ENCODE data around the gene MCF2L.

Gene MCF2L

GRCh38 chr13:113090415-113090770, 121.4 kb downstream of the MCF2L start:
- Histone ChIP-seq H3K4me2 (ENCODE audit: low read depth, low read length) (no peak overlapping the region), H3K9ac (ENCODE audit: low read length) (no peak overlapping the region), H2AFZ (ENCODE audit: low read length) (no peak overlapping the region), H3K9me2 (replicated peaks; ENCODE audit: insufficient read depth, low read length) (no peaks in the 10 kb centered on the region), H3F3A (ENCODE audit: insufficient read depth, low read length) (no peaks in the 10 kb centered on the region), H3K36me3 (replicated peaks; ENCODE audit: insufficient read depth, low read length) (no peaks in the 10 kb centered on the region), H3K27ac (ENCODE audit: low read length) (no peak overlapping the region), H3K27me3 (replicated peaks; ENCODE audit: insufficient read depth, low read length) (peaks cover 94% of the 10 kb centered on the region), H3K9me3 (replicated peaks; ENCODE audit: insufficient read depth, low read length) (no peaks in the 10 kb centered on the region), H3K4me3 (ENCODE audit: low read length) (no peak overlapping the region), H3K79me2 (ENCODE audit: low read length) (no peaks in the 10 kb centered on the region), H4K20me1 (ENCODE audit: insufficient read depth, low read length) (no peaks in the 10 kb centered on the region), H3K4me1 (ENCODE audit: low read length) (no peaks in the 10 kb centered on the region)
- TF ChIP-seq EZH2 (optimal IDR thresholded peaks at IDR 0.05; ENCODE audit: low read depth, low read length) (no peak), EZH2phosphoT487 (IDR thresholded peaks at IDR 0.05; ENCODE audit: low read length) (no peak), CTCF (IDR thresholded peaks at IDR 0.05; ENCODE audit: low read length) (no peak)
- no peak for DNase-seq

GRCh38 chr13:113090806-113091205, 121.8 kb downstream of the MCF2L start:
- Histone ChIP-seq H3K9me3 (replicated peaks; ENCODE audit: insufficient read depth, low read length) (no peaks in the 10 kb centered on the region), H3K4me2 (ENCODE audit: low read depth, low read length) (no peak overlapping the region), H3K9ac (ENCODE audit: low read length) (no peak overlapping the region), H3K9me2 (replicated peaks; ENCODE audit: insufficient read depth, low read length) (no peaks in the 10 kb centered on the region), H3K79me2 (ENCODE audit: low read length) (no peaks in the 10 kb centered on the region), H3F3A (ENCODE audit: insufficient read depth, low read length) (no peaks in the 10 kb centered on the region), H3K27me3 (replicated peaks; ENCODE audit: insufficient read depth, low read length) (peaks cover 97% of the 10 kb centered on the region), H3K27ac (ENCODE audit: low read length) (no peak overlapping the region), H4K20me1 (ENCODE audit: insufficient read depth, low read length) (no peaks in the 10 kb centered on the region), H2AFZ (ENCODE audit: low read length) (no peak overlapping the region), H3K4me3 (ENCODE audit: low read length) (no peak overlapping the region), H3K36me3 (replicated peaks; ENCODE audit: insufficient read depth, low read length) (no peaks in the 10 kb centered on the region), H3K4me1 (ENCODE audit: low read length) (no peaks in the 10 kb centered on the region)
- no peak for DNase-seq
- TF ChIP-seq EZH2 (optimal IDR thresholded peaks at IDR 0.05; ENCODE audit: low read depth, low read length), result no peak
- TF ChIP-seq EZH2phosphoT487 (IDR thresholded peaks at IDR 0.05; ENCODE audit: low read length), result no peak
- TF ChIP-seq CTCF (IDR thresholded peaks at IDR 0.05; ENCODE audit: low read length), result no peak

- Histone ChIP-seq H3K4me3 (ENCODE audit: low read length) (no peak overlapping the region), H3K27me3 (replicated peaks; ENCODE audit: insufficient read depth, low read length) (peaks cover 97% of the 10 kb centered on the region), H3K4me1 (ENCODE audit: low read length) (no peaks in the 10 kb centered on the region), H3K27ac (ENCODE audit: low read length) (no peak overlapping the region), H3K4me2 (ENCODE audit: low read depth, low read length) (no peak overlapping the region), H3K9me2 (replicated peaks; ENCODE audit: insufficient read depth, low read length) (no peaks in the 10 kb centered on the region), H3K36me3 (replicated peaks; ENCODE audit: insufficient read depth, low read length) (no peaks in the 10 kb centered on the region), H4K20me1 (ENCODE audit: insufficient read depth, low read length) (no peaks in the 10 kb centered on the region), H3K9ac (ENCODE audit: low read length) (no peak overlapping the region), H3F3A (ENCODE audit: insufficient read depth, low read length) (no peaks in the 10 kb centered on the region), H3K79me2 (ENCODE audit: low read length) (no peaks in the 10 kb centered on the region), H2AFZ (ENCODE audit: low read length) (no peak overlapping the region), H3K9me3 (replicated peaks; ENCODE audit: insufficient read depth, low read length) (no peaks in the 10 kb centered on the region)
- TF ChIP-seq EZH2phosphoT487 (IDR thresholded peaks at IDR 0.05; ENCODE audit: low read length) (no peak), EZH2 (optimal IDR thresholded peaks at IDR 0.05; ENCODE audit: low read depth, low read length) (no peak), CTCF (IDR thresholded peaks at IDR 0.05; ENCODE audit: low read length) (no peak)
- no peak for DNase-seq
Observed at GRCh38 chr13:113091211-113091771, 122.3 kb downstream of the MCF2L start.
